Measurements from ENCODE around the gene PRDM5.
A peak's percentile ranks its signal among the peaks of the same experiment; 100 is the strongest.

The PRDM5 gene

GRCh38 chr4:120922381-120923206 is at the start of gene PRDM5:
Gene PRDM5 (minus strand): TSS chr4:120922726. CDS start chr4:120922608, 118 bp downstream.
- peak within 1 kb of the TSS; percentile 81 for H3K4me3 ChIP-seq (ENCODE audit: low read depth, low read length)

DNA sequence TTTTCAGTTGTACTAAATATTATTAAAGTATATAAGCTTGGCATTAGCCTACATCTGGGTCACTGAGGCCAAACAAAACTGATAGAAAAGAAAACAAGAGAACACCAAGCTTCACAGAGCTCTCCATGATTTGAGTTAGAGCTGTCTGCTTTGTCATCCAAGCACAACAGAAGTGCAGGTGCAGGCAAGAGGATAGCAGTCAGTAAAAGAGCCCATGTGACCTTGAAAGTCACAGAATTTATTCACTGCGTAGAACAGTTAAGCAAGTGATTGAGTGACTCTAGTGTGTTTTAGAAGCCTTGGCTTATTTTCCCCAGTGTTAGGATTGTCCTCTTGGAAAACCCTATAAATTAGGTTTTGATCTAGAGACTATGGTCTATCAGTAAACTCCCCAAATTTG is 49.4 kb upstream of the PRDM5 start:
- no peak overlapping the region for H3K4me3 ChIP-seq (ENCODE audit: low read depth, low read length)

- H3K4me3 ChIP-seq (ENCODE audit: low read depth, low read length), result no peak overlapping the region
These were observed 43.4 kb upstream of the PRDM5 start for GRCh38 chr4:120965938-120966337.

- H3K4me3 ChIP-seq (ENCODE audit: low read depth, low read length), result no peak overlapping the region
These were observed 42.1 kb upstream of the PRDM5 start for GRCh38 chr4:120964596-120964995.

DNA sequence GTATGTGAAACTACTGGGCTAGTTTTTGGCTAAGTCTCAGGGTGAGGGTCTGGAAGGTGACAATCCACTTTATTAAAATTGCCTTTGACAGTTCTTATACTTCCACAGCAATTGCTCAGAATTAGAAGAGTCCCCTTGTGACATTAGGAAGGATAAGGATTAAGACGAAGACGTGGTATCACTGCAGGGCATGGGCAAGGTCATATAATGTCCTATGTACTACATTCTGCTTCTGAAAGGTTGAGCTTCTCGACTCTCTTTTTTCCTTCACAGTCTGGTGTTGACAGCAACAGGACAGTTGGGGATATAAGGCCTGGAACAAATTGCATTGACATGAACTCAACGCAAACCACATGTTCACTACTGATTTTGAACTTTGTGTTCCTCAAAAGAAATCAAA is 40.9 kb upstream of the PRDM5 start:
- H3K4me3 ChIP-seq (ENCODE audit: low read depth, low read length), result no peak overlapping the region

GRCh38 chr4:120960656-120961267 is 38.2 kb upstream of the PRDM5 start:
- H3K4me3 ChIP-seq (ENCODE audit: low read depth, low read length), result no peak overlapping the region

DNA sequence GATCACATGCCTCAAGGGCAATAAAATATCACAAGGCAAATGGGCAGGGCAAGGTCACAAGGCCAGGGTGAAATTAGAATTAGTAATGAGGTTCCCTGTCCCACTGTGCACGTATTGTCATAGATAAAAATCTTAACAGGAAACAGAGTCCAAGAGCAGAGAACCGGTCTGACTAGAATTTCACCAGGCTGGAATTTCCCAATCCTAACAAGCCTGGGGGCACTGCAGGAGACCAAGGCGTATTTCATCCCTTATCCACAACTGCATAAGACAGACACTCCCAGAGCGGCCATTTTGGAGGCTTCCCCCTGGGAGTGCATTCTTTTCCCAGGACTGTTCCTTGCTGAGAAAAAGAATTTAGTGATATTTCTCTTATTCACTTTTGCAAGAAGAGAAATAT is 25.9 kb upstream of the PRDM5 start:
- no peak overlapping the region for H3K4me3 ChIP-seq (ENCODE audit: low read depth, low read length)

DNA sequence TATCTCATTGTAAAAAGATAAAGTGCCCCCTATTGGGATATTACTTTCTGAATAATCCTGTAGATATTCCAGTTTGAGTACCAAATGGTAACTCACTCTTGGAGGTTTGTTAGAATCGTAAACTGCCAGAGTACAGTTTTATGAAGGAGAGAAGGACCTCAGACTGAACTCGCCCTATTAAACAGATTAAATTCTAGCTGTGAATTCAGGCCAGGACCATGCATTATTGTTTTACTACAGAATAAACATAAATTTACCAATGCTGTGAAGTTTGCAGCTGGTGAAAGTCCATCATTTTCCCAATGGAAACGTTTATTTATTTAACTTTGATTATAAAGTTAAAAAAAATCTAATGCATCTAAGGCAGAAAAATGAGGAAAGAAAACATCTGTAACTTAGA is 20.2 kb upstream of the PRDM5 start:
- no peak overlapping the region for H3K4me3 ChIP-seq (ENCODE audit: low read depth, low read length)

GRCh38 chr4:120940547-120940946 is 18.0 kb upstream of the PRDM5 start:
- no peak overlapping the region for H3K4me3 ChIP-seq (ENCODE audit: low read depth, low read length)

GRCh38 chr4:120939693-120940092 is 17.2 kb upstream of the PRDM5 start:
- H3K4me3 ChIP-seq (ENCODE audit: low read depth, low read length), result no peak overlapping the region

DNA sequence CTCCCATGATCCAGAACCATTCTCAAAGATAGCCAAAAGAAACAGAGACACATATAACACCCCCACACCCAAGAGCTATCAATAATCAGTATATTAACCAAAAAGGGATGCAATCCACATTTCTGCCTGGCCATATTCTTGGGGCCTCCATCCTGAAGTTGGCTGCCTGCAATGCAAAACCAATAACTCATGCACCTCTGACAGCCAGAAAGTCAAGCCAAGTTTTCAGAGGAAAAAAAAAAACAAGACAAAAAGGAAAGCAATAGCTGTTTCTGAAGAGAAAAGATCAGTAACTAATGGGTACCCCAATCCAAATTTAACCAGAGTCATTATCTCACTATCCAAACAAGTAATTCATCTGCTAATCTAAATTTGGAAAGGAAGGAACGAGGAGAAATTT is 7.3 kb upstream of the PRDM5 start:
- no peak overlapping the region for H3K4me3 ChIP-seq (ENCODE audit: low read depth, low read length)

DNA sequence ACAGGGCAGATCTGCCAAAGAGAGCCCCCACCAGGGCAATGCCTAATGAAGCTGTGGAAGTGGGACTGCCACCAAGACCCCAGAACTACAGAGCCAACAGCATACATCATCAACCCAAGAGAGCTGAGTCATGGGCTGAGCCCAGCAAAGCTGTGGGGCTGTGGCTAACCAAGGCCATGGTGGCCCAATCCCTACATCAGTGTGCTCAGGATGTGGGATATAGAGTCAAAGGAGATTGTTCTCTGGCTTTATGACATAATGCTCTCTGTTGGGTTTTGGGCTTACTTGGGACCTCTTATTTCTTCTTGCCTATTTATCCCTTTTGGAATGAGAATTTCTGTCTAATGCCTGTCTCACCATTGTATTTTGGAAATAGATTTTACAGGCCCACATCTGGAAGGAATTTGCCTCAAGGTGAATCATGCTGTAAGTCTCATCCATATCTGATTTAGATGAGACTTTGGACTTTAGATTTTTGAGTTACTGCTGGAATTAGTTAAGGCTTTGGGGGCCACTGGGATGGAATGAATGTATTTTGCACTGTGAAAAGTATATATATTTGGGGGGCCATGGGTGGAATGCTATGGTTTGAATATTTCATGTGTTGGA is 5.4 kb upstream of the PRDM5 start:
- H3K4me3 ChIP-seq (ENCODE audit: low read depth, low read length), result no peak overlapping the region

DNA sequence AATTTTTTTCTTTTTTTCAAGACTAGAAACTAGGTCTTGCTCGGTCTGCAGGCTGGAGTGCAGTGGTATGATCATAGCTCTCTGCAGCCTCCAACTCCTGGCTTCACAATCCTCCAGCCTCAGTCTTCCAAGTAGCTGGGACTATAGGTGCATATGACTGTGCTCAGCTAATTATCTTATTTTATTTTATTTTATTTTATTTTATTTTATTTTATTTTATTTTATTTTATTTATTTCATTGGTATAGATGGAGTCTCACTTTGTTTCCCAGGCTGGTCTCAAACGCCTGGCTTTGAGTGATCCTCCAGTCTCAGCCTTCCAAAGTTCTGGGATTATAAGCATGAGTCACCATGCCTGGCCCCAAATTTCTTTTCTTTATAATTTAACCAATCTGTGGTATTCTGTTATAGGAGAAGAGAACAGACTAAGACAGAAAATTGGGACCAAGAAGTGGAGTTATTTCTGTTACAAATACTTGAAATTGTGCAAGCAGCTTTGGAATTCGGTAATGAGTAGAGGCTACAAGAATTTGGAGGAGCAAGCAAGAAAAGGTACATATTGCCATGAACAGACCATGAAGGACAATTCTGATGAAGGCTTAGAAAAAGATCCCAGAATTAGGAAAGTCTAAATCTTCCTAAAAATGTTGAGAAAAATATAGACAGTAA is 4.0 kb upstream of the PRDM5 start:
- H3K4me3 ChIP-seq (ENCODE audit: low read depth, low read length), result no peak overlapping the region

DNA sequence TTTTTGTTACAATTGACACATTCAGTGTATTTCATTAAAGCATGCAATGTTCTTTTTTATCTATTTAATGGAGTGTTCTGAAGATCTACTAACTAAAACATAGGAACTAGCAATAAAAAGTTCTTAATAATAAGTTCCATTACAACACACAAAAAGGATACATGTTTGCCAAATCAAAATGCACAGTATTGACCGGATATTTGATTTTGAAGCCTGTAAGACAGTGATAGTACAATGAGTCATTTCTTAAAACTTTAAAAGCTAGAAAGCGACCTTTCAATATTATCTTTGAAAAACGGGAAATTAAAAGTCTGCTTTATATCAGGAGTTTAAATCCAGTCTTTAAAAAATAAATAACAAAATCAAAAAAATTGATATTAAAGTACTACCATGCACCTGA is 2.4 kb upstream of the PRDM5 start:
- H3K4me3 ChIP-seq (ENCODE audit: low read depth, low read length), result no peak overlapping the region

DNA sequence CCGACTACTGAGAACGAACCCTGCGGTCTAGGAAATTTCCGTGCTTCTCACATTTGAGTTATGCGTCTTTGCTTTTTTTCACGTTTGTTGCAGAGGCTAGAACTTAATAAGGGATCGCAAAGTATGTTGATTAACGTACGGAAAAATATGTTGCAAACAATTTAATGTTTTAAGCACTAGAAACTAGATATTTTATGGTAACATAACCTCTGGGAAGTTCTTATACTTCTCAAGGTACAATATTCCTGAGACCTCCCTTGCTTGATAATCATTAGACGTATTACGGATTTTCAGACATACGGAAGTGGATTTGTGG is 639 bp upstream of the PRDM5 start:
- peak overlapping the region; percentile 81 for H3K4me3 ChIP-seq (ENCODE audit: low read depth, low read length)

DNA sequence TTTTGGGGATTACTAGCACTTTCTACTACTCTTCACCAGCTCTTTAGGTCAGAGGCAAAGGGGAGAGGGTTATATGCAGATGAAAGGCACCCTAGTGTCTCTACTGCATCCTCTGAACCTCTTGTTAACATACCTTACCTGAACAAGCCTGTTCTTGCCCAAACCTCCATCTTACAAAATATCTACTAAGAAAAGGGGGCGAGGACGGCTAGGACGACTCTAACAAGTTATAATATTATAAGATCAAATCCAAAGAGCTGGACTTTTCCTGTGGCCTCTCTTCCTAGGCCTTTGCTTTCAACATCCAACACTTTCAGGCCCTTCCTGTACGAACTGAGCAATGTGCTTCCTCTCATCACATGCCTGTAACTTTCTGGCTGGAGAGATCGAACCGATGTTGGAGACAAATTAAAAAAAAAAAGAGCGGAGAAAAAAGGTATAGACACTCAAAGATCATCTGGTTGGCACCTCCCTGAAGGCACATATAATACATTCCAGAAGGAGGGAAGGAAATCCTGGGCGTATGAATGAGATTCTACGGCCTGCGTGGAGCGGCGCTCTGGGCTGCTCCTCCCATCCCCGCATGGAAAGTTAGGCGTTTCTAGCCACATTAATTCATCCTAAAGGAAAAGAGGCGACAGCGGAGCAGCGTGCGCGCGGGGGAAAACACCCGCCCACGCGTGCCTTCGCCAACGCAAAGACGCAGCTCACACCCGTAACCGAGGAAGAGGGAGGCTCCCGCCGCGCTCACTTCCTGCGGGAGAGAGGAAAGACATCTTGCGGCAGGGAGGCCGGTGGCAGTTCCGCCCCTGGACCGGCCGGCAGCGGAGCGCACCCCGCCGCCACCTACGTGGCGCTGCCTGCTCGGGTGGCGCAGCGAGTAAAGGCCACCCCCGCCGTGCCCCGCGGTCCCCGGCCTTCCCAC is 808 bp downstream of the PRDM5 start:
- H3K4me3 ChIP-seq (ENCODE audit: low read depth, low read length), result peak overlapping the region; percentile 81

- no peak overlapping the region for H3K4me3 ChIP-seq (ENCODE audit: low read depth, low read length)
These were observed 1.9 kb downstream of the PRDM5 start for GRCh38 chr4:120920666-120921065.

DNA sequence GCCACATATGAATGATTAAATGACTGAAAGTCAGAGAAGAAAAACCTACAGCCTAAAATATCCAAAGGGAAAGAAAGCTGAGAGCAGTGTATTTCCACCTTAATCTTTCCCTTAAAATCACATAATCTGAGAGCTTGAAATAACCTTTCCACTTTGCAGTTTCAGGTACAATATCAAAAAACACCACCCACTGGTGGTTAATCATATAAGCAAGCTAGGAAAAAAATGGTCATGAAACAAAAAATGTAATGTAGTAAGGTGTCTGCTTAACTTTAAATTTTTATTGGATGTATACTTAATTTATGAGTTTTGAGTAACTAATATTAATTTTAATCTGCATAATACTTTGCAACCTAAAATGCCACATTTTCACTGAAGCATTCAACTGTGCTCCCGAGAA is 3.2 kb downstream of the PRDM5 start:
- no peak overlapping the region for H3K4me3 ChIP-seq (ENCODE audit: low read depth, low read length)

- H3K4me3 ChIP-seq (ENCODE audit: low read depth, low read length), result no peak overlapping the region
These were observed 3.7 kb downstream of the PRDM5 start for GRCh38 chr4:120918788-120919187.

DNA sequence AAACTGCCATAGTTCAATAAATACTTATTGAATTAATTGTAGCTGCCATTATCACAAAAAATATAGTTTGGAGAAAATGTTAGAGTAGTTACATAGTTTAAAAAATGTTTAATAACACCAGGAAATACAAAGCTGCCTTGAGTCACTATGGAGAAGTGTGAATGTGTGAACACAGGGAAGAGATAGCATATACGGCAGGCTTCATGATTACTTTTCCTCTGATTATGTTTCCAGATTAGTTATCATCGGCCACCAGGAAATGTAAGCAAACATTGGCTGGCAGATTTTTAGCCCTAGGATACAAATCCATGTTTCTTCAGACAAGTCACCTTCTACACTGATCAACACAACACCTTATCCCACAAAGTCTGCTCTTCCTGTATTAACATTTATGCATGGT is 4.4 kb downstream of the PRDM5 start:
- no peak overlapping the region for H3K4me3 ChIP-seq (ENCODE audit: low read depth, low read length)

GRCh38 chr4:120916937-120917336 is 5.6 kb downstream of the PRDM5 start:
- H3K4me3 ChIP-seq (ENCODE audit: low read depth, low read length), result no peak overlapping the region
